DND-41 (cell line): ENCODE data around the gene MYLK2.

ENCODE experiments used
- ATAC-seq: fragments of 200-7000 bp; cut with Tn5 transposase; 3 replicates; pipeline ENCODE4 v1.9.1; 2021; ENCODE audit warnings: low read depth; ENCODE audit not compliant: insufficient read depth
- DNase-seq: peaks from one replicate; pipeline ENCODE4 v3.0.0-alpha.2; 2020
- H2AFZ ChIP-seq: 2 replicates; pipeline ENCODE4 v1.6.0; 2012; ENCODE audit warnings: low read depth, low read length
- H3K27ac ChIP-seq: 2 replicates; pipeline ENCODE4 v1.5.1; 2012; ENCODE audit warnings: low read length, inconsistent platforms
- H3K27me3 ChIP-seq: fragments of 200-600 bp; sonication (generic); 2 replicates; pipeline ENCODE4 v1.6.0; 2012; ENCODE audit warnings: low read length, mild to moderate bottlenecking, inconsistent platforms; ENCODE audit not compliant: insufficient read depth, poor library complexity
- H3K36me3 ChIP-seq: 2 replicates; pipeline ENCODE4 v1.5.1; 2012; ENCODE audit warnings: low read length, inconsistent platforms; ENCODE audit not compliant: insufficient read depth
- H3K4me1 ChIP-seq: 2 replicates; pipeline ENCODE4 v1.5.1; 2012; ENCODE audit warnings: mild to moderate bottlenecking, low read length; ENCODE audit not compliant: insufficient read depth
- H3K4me2 ChIP-seq: 2 replicates; pipeline ENCODE4 v1.6.0; 2012; ENCODE audit warnings: mild to moderate bottlenecking, moderate library complexity, low read length, inconsistent platforms; ENCODE audit not compliant: insufficient read depth
- H3K4me3 ChIP-seq, 2 experiments: fragments of 200-600 bp in 1 of 2; shearing (Covaris generic) in 1 of 2; 2 replicates each; pipeline ENCODE4 v1.5.1; 2012 to 2016; ENCODE audit warnings: inconsistent platforms in 2 of 2, low read length in 2 of 2, mild to moderate bottlenecking in 2 of 2, low read depth in 1 of 2, moderate library complexity in 1 of 2
- H3K79me2 ChIP-seq: 2 replicates; pipeline ENCODE4 v1.6.0; 2012; ENCODE audit warnings: low read length, inconsistent platforms; ENCODE audit not compliant: insufficient read depth
- H3K9ac ChIP-seq: 2 replicates; pipeline ENCODE4 v1.6.0; 2012; ENCODE audit warnings: low read depth, mild to moderate bottlenecking, inconsistent platforms, low read length, moderate library complexity
- H3K9me3 ChIP-seq: 2 replicates; pipeline ENCODE4 v1.5.1; 2012; ENCODE audit warnings: low read length, moderate library complexity, mild to moderate bottlenecking, inconsistent platforms; ENCODE audit not compliant: insufficient read depth, severe bottlenecking
- H4K20me1 ChIP-seq: 2 replicates; pipeline ENCODE4 v1.6.0; 2012; ENCODE audit warnings: low read length; ENCODE audit not compliant: insufficient read depth
- EZH2 ChIP-seq: IDR thresholded peaks from 3 replicates; pipeline ENCODE4 v1.6.1; 2012; ENCODE audit warnings: borderline replicate concordance, low read depth, mild to moderate bottlenecking, moderate library complexity, low read length, inconsistent platforms; ENCODE audit not compliant: severe bottlenecking
- TF ChIP-seq, protein P1 (sequence below): IDR thresholded peaks from 2 replicates; pipeline ENCODE4 v1.5.1; 2012; ENCODE audit warnings: borderline replicate concordance, low read length, moderate library complexity, mild to moderate bottlenecking; ENCODE audit not compliant: poor library complexity, severe bottlenecking; ENCODE audit errors: extremely low read depth

Gene MYLK2

DNA sequence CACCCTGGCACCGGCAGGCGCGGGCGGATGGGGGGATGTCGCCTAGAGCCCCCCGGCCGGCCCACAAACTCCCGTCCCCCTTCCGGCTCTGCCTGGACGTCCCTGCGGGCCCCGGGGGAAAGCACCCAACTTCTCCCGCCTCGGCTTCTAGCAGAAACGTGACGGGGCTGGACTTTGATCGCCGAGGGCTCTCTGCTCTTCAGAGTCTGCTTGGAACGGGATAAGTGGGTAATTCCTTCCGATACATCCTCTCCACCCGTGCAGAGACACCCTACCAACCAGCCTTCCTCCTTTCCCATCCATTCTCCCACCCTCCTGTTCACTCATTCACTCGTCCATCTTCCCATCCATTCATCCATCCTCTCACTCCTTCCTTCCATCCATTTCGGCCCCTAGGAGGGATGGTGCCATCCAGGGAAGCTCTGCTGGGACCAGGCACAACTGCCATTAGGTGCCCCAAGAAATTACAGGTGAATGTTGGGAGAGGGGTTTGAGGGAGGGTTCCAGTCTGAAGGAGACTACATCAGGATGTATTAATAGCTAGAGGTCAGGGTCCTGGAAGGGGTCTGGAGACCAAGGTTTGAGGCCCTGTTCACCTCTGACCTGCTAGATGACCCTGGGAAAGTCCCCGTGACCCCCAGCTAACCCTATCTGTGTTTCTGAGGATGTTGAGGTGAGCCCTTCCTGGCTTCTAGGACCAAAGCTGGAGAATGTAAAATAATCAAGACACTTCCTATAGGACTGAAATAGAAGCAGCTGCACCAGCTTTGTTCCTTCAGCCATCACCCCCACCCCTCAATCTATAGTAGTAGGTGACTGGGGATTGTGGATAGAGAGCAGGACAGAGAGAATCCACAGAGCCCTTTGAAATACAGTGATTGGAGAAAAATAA lies 51.8 kb downstream of the MYLK2 start:
- H4K20me1 ChIP-seq, result no peaks in the 10 kb centered on the region
- DNase-seq (no peak), ATAC-seq (no peak)
- H3K4me2 ChIP-seq, result no peak overlapping the region
- H3K27me3 ChIP-seq, result no peaks in the 10 kb centered on the region
- H2AFZ ChIP-seq, result no peak overlapping the region
- TF ChIP-seq, protein P1, sequence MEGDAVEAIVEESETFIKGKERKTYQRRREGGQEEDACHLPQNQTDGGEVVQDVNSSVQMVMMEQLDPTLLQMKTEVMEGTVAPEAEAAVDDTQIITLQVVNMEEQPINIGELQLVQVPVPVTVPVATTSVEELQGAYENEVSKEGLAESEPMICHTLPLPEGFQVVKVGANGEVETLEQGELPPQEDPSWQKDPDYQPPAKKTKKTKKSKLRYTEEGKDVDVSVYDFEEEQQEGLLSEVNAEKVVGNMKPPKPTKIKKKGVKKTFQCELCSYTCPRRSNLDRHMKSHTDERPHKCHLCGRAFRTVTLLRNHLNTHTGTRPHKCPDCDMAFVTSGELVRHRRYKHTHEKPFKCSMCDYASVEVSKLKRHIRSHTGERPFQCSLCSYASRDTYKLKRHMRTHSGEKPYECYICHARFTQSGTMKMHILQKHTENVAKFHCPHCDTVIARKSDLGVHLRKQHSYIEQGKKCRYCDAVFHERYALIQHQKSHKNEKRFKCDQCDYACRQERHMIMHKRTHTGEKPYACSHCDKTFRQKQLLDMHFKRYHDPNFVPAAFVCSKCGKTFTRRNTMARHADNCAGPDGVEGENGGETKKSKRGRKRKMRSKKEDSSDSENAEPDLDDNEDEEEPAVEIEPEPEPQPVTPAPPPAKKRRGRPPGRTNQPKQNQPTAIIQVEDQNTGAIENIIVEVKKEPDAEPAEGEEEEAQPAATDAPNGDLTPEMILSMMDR, result no peak
- no peak for TF ChIP-seq EZH2
- H3K4me3 ChIP-seq, result no peak overlapping the region
- no peak overlapping the region for H3K27ac ChIP-seq
- H3K9ac ChIP-seq, result no peak overlapping the region
- H3K4me1 ChIP-seq, result no peaks in the 10 kb centered on the region
- no peaks in the 10 kb centered on the region for H3K36me3 ChIP-seq
- H3K79me2 ChIP-seq, result no peaks in the 10 kb centered on the region
- no peaks in the 10 kb centered on the region for H3K9me3 ChIP-seq

DNA sequence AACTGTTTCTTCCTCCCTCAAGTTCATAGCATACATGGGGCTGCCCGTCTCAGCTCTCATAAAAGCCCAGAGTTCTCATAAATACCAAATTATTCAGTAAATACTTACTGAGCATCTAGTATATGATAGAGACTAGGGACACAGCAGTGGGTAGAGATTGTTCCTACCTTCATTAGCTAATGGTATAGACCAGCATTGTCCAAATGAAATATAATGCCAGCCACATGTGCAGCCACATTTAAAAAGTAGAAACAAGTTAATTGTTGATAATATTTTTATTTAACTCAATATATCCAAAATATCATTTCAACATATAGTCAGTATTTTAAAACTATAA lies 52.4 kb downstream of the MYLK2 start:
- no peaks in the 10 kb centered on the region for H3K79me2 ChIP-seq
- TF ChIP-seq, protein P1, result no peak
- no peak for TF ChIP-seq EZH2

DNA sequence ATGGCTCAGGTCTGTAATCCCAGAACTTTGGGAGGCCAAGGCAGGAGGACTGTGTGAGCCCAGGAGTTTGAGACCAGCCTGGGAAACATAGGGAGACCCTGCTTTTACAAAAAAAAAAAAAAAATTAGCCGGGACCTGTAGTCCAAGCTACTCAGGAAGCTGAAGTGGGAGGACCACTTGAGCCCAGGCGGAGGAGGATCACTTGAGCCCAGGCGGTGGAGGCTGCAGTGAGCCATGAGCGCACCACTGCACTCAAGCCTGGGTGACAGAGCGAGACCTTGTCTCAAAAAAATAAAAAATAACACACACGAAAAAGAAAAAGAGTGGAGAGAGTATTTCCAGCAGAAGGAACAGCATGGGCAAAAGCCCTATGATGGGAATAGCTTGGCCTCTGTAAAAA lies 53.2 kb downstream of the MYLK2 start:
- DNase-seq, result no peak
- H4K20me1 ChIP-seq, result no peaks in the 10 kb centered on the region
- H3K4me3 ChIP-seq, result no peak overlapping the region
- no peak for TF ChIP-seq EZH2
- TF ChIP-seq, protein P1, result no peak
- H3K79me2 ChIP-seq, result no peaks in the 10 kb centered on the region
- H3K9me3 ChIP-seq, result no peaks in the 10 kb centered on the region
- H3K4me2 ChIP-seq, result no peak overlapping the region
- H3K27ac ChIP-seq, result no peak overlapping the region
- no peak for ATAC-seq
- no peak overlapping the region for H2AFZ ChIP-seq
- H3K4me1 ChIP-seq, result no peaks in the 10 kb centered on the region
- H3K27me3 ChIP-seq, result no peaks in the 10 kb centered on the region
- H3K36me3 ChIP-seq, result no peaks in the 10 kb centered on the region
- H3K9ac ChIP-seq, result no peak overlapping the region

More for the DNA sequence above, 52.4 kb downstream of the MYLK2 start:
- no peaks in the 10 kb centered on the region for H3K4me1 ChIP-seq
- no peak overlapping the region for H3K27ac ChIP-seq
- H3K36me3 ChIP-seq, result no peaks in the 10 kb centered on the region
- H2AFZ ChIP-seq, result no peak overlapping the region
- ATAC-seq, result no peak
- H4K20me1 ChIP-seq, result no peaks in the 10 kb centered on the region
- no peak overlapping the region for H3K4me3 ChIP-seq
- no peak overlapping the region for H3K4me2 ChIP-seq
- no peak overlapping the region for H3K9ac ChIP-seq
- no peak for DNase-seq
- H3K9me3 ChIP-seq, result no peaks in the 10 kb centered on the region
- H3K27me3 ChIP-seq, result no peaks in the 10 kb centered on the region
